ENCODE results near the gene NR5A2. TPM values are rescaled to one million over a fixed set of nuclear protein-coding genes. Genes with fewer than 3 reads are reported as not detected.
A peak's percentile ranks its signal among the peaks of the same experiment; 100 is the strongest.

Gene NR5A2
- total RNA-seq, 1 donor from 2014 or later = not detected

DNA sequence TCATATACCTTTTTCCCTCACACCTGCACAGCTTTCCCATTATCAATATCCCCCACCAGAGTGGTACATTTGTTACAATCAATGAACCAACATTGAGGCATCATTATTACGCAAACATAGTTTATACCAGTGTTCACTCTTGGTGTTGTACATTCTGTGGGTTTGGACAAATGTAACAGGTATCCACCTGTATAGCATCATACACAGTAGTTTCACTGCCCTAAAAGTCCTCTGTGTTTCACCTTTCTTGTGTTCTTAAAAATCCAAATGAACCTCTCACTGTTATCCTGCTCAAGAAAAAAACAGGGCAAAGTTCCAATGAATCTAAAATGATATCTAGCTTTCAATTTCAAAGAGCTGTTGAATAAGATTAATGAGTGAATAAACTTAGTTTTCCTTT is 45.9 kb upstream of the NR5A2 start:
- Histone ChIP-seq H3K4me3 (no peak overlapping the region), H3F3A (ENCODE audit: low read depth) (peaks cover 4% of the 10 kb centered on the region), H4K20me1 (ENCODE audit: low read depth) (no peaks in the 10 kb centered on the region), H3K9ac (no peak overlapping the region), H3K4me2 (no peak overlapping the region), H3K27me3 (no peaks in the 10 kb centered on the region), H3K9me3 (ENCODE audit: low read depth) (no peaks in the 10 kb centered on the region), H3K36me3 (no peaks in the 10 kb centered on the region), H2AFZ (replicated peaks) (no peak overlapping the region), H3K27ac (no peak overlapping the region), H3K79me2 (ENCODE audit: low read depth) (no peaks in the 10 kb centered on the region), H3K4me1 (peaks cover 22% of the 10 kb centered on the region)
- Mint-ChIP-seq H3K9me3 (no peaks in the 10 kb centered on the region), H3K4me3 (no peak overlapping the region), H3K4me1 (peaks cover 11% of the 10 kb centered on the region), H3K27ac (no peak overlapping the region), H3K36me3 (no peaks in the 10 kb centered on the region), H3K27me3 (ENCODE audit: insufficient read depth, low read depth) (peaks cover 2% of the 10 kb centered on the region)
- no peak for DNase-seq (ENCODE audit: low spot score)
- TF ChIP-seq, protein P1, sequence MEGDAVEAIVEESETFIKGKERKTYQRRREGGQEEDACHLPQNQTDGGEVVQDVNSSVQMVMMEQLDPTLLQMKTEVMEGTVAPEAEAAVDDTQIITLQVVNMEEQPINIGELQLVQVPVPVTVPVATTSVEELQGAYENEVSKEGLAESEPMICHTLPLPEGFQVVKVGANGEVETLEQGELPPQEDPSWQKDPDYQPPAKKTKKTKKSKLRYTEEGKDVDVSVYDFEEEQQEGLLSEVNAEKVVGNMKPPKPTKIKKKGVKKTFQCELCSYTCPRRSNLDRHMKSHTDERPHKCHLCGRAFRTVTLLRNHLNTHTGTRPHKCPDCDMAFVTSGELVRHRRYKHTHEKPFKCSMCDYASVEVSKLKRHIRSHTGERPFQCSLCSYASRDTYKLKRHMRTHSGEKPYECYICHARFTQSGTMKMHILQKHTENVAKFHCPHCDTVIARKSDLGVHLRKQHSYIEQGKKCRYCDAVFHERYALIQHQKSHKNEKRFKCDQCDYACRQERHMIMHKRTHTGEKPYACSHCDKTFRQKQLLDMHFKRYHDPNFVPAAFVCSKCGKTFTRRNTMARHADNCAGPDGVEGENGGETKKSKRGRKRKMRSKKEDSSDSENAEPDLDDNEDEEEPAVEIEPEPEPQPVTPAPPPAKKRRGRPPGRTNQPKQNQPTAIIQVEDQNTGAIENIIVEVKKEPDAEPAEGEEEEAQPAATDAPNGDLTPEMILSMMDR (IDR thresholded peaks at IDR 0.05) = no peak
- TF ChIP-seq EZH2phosphoT487 (IDR thresholded peaks at IDR 0.05) (no peak), EZH2 (IDR thresholded peaks at IDR 0.05) (no peak)

DNA sequence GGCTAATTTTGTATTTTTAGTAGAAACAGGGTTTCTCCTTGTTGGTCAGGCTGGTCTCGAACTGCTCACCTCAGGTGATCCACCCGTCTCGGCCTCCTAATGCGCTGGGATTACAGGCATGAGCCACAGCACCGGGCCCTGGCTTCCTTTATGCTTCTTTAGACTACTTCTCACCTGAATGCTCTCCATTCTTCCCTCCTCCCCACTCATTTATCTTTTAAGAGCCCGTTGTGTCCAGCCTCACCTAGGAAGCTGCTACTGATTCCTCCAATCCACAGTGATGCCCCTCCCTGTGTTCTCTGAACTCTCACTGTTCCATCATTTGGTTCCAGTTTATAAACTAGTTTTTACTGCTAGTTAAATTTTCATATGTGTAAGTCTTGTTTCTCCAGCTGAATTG is 44.9 kb upstream of the NR5A2 start:
- H3F3A ChIP-seq (ENCODE audit: low read depth) = peaks cover 4% of the 10 kb centered on the region
- Mint-ChIP-seq H3K4me3 (no peak overlapping the region), H3K4me1 (peaks cover 6% of the 10 kb centered on the region), H3K27ac (no peak overlapping the region), H3K9me3 (no peaks in the 10 kb centered on the region), H3K36me3 (no peaks in the 10 kb centered on the region), H3K27me3 (ENCODE audit: insufficient read depth, low read depth) (peaks cover 2% of the 10 kb centered on the region)
- no peak overlapping the region for H3K27ac ChIP-seq
- H3K9me3 ChIP-seq (ENCODE audit: low read depth) = no peaks in the 10 kb centered on the region
- H3K4me1 ChIP-seq = peaks cover 12% of the 10 kb centered on the region
- H2AFZ ChIP-seq (replicated peaks) = no peak overlapping the region
- no peak overlapping the region for H3K4me3 ChIP-seq
- no peak overlapping the region for H3K4me2 ChIP-seq
- no peak overlapping the region for H3K9ac ChIP-seq
- no peaks in the 10 kb centered on the region for H3K36me3 ChIP-seq
- no peaks in the 10 kb centered on the region for H3K79me2 ChIP-seq (ENCODE audit: low read depth)
- H3K27me3 ChIP-seq = no peaks in the 10 kb centered on the region
- TF ChIP-seq EZH2phosphoT487 (IDR thresholded peaks at IDR 0.05) = no peak
- TF ChIP-seq EZH2 (IDR thresholded peaks at IDR 0.05) = no peak
- TF ChIP-seq, protein P1 (IDR thresholded peaks at IDR 0.05) = no peak
- no peaks in the 10 kb centered on the region for H4K20me1 ChIP-seq (ENCODE audit: low read depth)
- no peak for DNase-seq (ENCODE audit: low spot score)

DNA sequence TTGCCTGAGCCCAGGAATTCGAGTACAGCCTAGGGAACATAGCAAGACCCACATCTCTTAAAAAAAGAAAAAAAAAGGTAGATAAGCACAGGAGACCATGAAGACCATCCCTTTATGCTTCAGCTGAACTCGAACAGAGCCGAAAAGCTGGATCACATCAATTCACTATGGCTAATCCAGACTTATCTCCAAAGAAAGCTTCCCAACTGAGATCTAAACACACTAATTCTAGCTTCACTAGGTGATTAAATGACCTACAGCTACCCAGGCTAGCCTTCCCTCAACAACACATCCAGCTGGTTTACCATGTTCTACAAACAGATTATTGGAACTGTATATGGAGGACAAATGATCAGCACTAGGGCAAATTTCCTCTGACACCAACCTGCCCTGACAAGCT is 44.0 kb upstream of the NR5A2 start:
- Histone ChIP-seq H4K20me1 (ENCODE audit: low read depth) (no peaks in the 10 kb centered on the region), H3K27me3 (no peaks in the 10 kb centered on the region), H3K4me1 (peaks cover 3% of the 10 kb centered on the region), H3K36me3 (no peaks in the 10 kb centered on the region), H3K4me3 (no peak overlapping the region), H3K9me3 (ENCODE audit: low read depth) (no peaks in the 10 kb centered on the region), H3K27ac (no peak overlapping the region), H3K4me2 (no peak overlapping the region), H2AFZ (replicated peaks) (no peak overlapping the region), H3K79me2 (ENCODE audit: low read depth) (no peaks in the 10 kb centered on the region), H3F3A (ENCODE audit: low read depth) (peaks cover 4% of the 10 kb centered on the region), H3K9ac (no peak overlapping the region)
- peaks cover 2% of the 10 kb centered on the region for H3K27me3 Mint-ChIP-seq (ENCODE audit: insufficient read depth, low read depth)
- H3K4me1 Mint-ChIP-seq = peaks cover 2% of the 10 kb centered on the region
- peak; percentile 28 for DNase-seq (ENCODE audit: low spot score)
- H3K36me3 Mint-ChIP-seq = no peaks in the 10 kb centered on the region
- H3K9me3 Mint-ChIP-seq = no peaks in the 10 kb centered on the region
- no peak overlapping the region for H3K27ac Mint-ChIP-seq
- no peak overlapping the region for H3K4me3 Mint-ChIP-seq
- TF ChIP-seq, protein P1 (IDR thresholded peaks at IDR 0.05) = no peak
- TF ChIP-seq EZH2phosphoT487 (IDR thresholded peaks at IDR 0.05) (no peak), EZH2 (IDR thresholded peaks at IDR 0.05) (no peak)

Measured in neural progenitor cell (in vitro differentiated cells).